Type B pancreatic cell (in vitro differentiated cells): ENCODE data around the gene CAMTA1. TPM values are rescaled to one million over a fixed set of nuclear protein-coding genes. Genes with fewer than 3 reads are reported as not detected.
"Not testable (repeated sequence)": the region's sequence is repeated elsewhere in the genome, so short reads cannot be mapped to it uniquely, and the experiment has no call there.

Experiments
- DNase-seq: peaks from one replicate; pipeline ENCODE4 v3.0.0; 2021; ENCODE audit warnings: mixed read lengths; ENCODE audit not compliant: unreplicated experiment; ENCODE audit errors: extremely low spot score
- H3K27ac Mint-ChIP-seq: 2 replicates; pipeline ENCODE4 v1.8.0; 2021; ENCODE audit warnings: mild to moderate bottlenecking, mixed read lengths
- H3K27me3 Mint-ChIP-seq: 2 replicates; pipeline ENCODE4 v1.8.0; 2021; ENCODE audit warnings: mixed read lengths
- H3K36me3 Mint-ChIP-seq: 2 replicates; pipeline ENCODE4 v1.8.0; 2021; ENCODE audit warnings: mixed read lengths
- H3K4me1 Mint-ChIP-seq: one replicate; pipeline ENCODE4 v1.8.0; 2021; ENCODE audit warnings: mixed read lengths; ENCODE audit not compliant: unreplicated experiment
- H3K4me3 Mint-ChIP-seq: 2 replicates; pipeline ENCODE4 v1.8.0; 2021; ENCODE audit warnings: mild to moderate bottlenecking, mixed read lengths
- H3K9me3 Mint-ChIP-seq: 2 replicates; pipeline ENCODE4 v1.8.0; 2021; ENCODE audit warnings: mixed read lengths
- total RNA-seq: library from RNA; stranded (reverse); gene quantifications from 2 replicates; pipeline ENCODE4 v1.2.1, GENCODE V29; 2021; ENCODE audit warnings: low replicate concordance
- TF ChIP-seq, protein P1 (sequence below): fragments of 200-600 bp; sonication (generic); conservative IDR thresholded peaks from 2 replicates; pipeline ENCODE4 v1.5.0; 2021; ENCODE audit warnings: antibody characterized with exemption, mild to moderate bottlenecking

CAMTA1 gene
- total RNA-seq, 1 donor from 2014 or later = 82.5 TPM

DNA sequence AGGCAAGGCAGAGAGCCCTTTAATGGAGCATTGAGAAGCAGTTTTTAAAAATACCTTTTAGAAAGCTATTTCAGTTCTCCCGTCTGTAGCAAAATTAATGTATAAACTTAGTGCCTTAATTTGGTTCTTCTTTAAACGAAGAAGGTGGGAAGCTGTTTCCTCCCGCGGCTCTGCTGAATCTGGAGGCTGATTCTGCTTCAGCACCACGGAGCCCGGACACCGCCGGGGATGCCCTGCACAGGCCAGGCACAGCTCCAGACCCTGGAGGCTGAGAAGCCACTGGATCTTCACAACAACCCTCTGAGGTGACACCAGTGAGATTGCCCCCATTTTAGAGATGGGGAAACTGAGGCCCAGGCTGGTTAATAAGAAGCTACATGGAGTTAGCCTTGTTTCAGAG, 810.1 kb downstream of the CAMTA1 start:
- H3K27ac Mint-ChIP-seq = no peak overlapping the region
- peaks cover 9% of the 10 kb centered on the region for H3K27me3 Mint-ChIP-seq
- H3K9me3 Mint-ChIP-seq = no peaks in the 10 kb centered on the region
- DNase-seq = no peak
- no peak overlapping the region for H3K4me3 Mint-ChIP-seq
- no peaks in the 10 kb centered on the region for H3K36me3 Mint-ChIP-seq
- H3K4me1 Mint-ChIP-seq = peaks cover 8% of the 10 kb centered on the region
- TF ChIP-seq, protein P1, sequence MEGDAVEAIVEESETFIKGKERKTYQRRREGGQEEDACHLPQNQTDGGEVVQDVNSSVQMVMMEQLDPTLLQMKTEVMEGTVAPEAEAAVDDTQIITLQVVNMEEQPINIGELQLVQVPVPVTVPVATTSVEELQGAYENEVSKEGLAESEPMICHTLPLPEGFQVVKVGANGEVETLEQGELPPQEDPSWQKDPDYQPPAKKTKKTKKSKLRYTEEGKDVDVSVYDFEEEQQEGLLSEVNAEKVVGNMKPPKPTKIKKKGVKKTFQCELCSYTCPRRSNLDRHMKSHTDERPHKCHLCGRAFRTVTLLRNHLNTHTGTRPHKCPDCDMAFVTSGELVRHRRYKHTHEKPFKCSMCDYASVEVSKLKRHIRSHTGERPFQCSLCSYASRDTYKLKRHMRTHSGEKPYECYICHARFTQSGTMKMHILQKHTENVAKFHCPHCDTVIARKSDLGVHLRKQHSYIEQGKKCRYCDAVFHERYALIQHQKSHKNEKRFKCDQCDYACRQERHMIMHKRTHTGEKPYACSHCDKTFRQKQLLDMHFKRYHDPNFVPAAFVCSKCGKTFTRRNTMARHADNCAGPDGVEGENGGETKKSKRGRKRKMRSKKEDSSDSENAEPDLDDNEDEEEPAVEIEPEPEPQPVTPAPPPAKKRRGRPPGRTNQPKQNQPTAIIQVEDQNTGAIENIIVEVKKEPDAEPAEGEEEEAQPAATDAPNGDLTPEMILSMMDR = no peak

DNA sequence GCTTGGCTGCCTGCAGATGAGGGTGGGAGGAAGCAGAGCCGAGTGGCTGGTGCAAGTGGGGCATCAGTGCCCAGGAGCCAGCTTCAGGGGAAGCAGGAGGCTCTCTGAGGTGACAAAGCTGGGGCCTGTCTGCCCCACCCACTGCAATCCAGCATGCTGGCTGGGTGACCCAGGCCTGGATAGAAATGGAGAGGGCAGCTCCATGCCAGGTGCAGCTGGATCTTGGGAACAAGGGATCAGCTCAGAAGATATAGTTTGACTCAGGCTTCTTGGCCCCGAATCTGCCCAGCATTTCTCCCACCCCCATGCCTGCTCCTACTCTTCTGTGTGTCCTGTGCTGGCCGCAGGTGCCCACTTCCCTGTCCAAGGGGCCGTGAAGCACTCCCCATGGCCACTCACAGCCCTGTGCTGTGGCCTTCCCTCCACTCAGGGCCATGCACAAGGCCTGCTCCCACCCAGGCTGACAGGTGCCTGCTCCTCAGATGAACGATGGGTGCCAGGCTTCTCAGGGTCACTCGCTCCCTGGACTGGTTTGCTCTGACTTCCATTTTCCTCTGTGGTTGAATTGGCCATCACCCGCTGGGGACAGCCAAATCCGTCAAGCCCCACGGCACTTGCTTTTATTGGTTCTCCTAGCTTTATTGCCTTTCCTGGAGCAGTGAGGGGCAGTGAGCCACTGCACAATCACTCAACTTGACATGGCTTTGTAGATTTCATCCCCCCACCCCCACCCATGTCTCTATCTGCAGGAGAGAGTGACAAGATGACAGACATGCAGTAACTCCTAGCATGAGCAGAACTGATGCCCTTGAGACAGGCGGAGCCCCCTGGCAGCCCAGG, 811.1 kb downstream of the CAMTA1 start:
- Mint-ChIP-seq H3K9me3 (no peaks in the 10 kb centered on the region), H3K27ac (no peak overlapping the region), H3K4me1 (peaks cover 8% of the 10 kb centered on the region), H3K36me3 (no peaks in the 10 kb centered on the region), H3K4me3 (no peak overlapping the region), H3K27me3 (peaks cover 9% of the 10 kb centered on the region)
- TF ChIP-seq, protein P1 = no peak
- no peak for DNase-seq

DNA sequence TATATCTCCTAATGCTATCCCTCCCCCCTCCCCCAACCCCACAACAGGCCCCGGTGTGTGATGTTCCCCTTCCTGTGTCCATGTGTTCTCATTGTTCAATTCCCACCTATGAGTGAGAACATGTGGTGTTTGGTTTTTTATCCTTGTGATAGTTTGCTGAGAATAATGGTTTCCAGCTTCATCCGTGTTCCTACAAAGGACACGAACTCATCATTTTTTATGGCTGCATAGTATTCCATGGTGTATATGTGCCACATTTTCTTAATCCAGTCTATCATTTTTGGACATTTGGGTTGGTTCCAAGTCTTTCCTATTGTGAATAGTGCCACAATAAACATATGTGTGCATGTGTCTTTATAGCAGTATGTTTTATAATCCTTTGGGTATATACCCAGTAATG, 812.8 kb downstream of the CAMTA1 start:
- not testable (repeated sequence) for DNase-seq, H3K27ac Mint-ChIP-seq, H3K4me1 Mint-ChIP-seq, H3K4me3 Mint-ChIP-seq, H3K9me3 Mint-ChIP-seq, H3K36me3 Mint-ChIP-seq
- H3K27me3 Mint-ChIP-seq = peaks cover 13% of the 10 kb centered on the region

DNA sequence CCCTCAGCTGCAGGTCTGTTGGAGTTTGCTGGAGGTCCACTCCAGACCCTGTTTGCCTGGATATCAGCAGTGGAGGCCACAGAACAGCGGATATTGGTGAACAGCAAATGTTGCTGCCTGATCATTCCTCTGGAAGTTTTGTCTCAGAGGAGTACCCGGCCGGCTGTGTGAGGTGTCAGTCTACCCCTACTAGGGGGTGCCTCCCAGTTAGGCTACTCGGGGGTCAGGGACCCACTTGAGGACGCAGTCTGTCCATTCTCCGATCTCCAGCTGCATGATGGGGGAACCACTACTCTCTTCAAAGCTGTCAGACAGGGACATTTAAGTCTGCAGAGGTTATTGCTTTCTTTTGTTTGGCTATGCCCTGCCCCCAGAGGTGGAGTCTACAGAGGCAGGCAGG, 819.7 kb downstream of the CAMTA1 start:
- H3K27me3 Mint-ChIP-seq, H3K4me3 Mint-ChIP-seq, H3K36me3 Mint-ChIP-seq, DNase-seq, H3K27ac Mint-ChIP-seq, H3K9me3 Mint-ChIP-seq, H3K4me1 Mint-ChIP-seq: not testable (repeated sequence)

DNA sequence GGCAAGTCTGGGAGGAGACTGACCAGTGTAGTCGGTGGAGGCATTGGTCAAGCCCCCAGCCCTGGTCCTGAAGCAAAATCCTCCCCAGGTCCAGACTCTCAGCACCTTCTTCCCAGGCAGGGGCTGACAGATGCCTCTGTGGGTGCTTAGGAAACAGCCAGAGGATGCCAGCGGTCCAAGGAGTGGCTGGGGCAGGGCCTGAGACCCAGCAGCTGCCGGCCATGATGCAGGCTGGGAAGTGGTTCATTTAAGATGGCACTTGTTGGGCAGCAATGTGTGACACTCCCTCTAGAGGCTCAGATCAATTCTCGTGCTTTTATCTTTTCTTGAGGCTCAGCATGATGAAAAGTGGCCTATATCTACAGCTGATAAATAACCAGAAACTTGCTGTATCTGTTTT, 820.8 kb downstream of the CAMTA1 start:
- TF ChIP-seq, protein P1 = no peak
- Mint-ChIP-seq H3K9me3 (no peaks in the 10 kb centered on the region), H3K36me3 (no peaks in the 10 kb centered on the region), H3K27ac (no peak overlapping the region), H3K27me3 (peaks cover 7% of the 10 kb centered on the region), H3K4me1 (no peaks in the 10 kb centered on the region), H3K4me3 (no peak overlapping the region)
- DNase-seq = no peak

DNA sequence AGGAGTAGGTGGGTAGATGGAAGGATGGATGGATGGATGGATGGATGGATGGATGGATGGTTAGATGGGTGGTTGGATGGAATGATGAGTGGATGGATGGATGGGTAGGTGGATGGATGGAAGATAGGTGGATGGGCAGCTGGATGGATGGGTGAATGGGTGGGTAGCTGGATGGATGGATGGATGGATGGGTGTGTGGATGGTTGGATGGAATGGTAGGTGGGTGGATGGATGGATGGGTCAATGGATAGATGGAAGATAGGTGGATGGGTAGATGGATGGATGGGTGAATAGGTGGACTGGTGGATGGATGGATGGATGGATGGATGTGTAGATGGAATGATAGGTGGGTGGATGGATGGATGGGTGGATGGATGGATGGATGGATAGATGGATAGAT, 821.8 kb downstream of the CAMTA1 start:
- TF ChIP-seq, protein P1 = no peak
- no peak overlapping the region for H3K4me3 Mint-ChIP-seq
- H3K4me1 Mint-ChIP-seq = no peaks in the 10 kb centered on the region
- no peak for DNase-seq
- no peaks in the 10 kb centered on the region for H3K9me3 Mint-ChIP-seq
- H3K36me3 Mint-ChIP-seq = no peaks in the 10 kb centered on the region
- H3K27me3 Mint-ChIP-seq = peaks cover 7% of the 10 kb centered on the region
- H3K27ac Mint-ChIP-seq = no peak overlapping the region
